HepG2 (cell line): ENCODE data around the gene C1orf35. TPM values are rescaled to one million over a fixed set of nuclear protein-coding genes. Genes with fewer than 3 reads are reported as not detected.

Experiments used
- ARHGAP35 ChIP-seq: sonication (generic); formaldehyde crosslinking; IDR thresholded peaks from 2 replicates; pipeline ENCODE4 v1.9.0; 2022; ENCODE audit warnings: mild to moderate bottlenecking, inconsistent platforms, moderate library complexity, missing genetic modification reagents, borderline replicate concordance
- ARID2 ChIP-seq: sonication (generic); formaldehyde crosslinking; IDR thresholded peaks from 2 replicates; pipeline ENCODE4 v1.8.1; 2022; ENCODE audit warnings: mild to moderate bottlenecking, missing genetic modification reagents, borderline replicate concordance
- CERS6 ChIP-seq: sonication (generic); formaldehyde crosslinking; IDR thresholded peaks from 2 replicates; pipeline ENCODE4 v1.5.0; 2020; ENCODE audit warnings: missing genetic modification reagents
- GZF1 ChIP-seq: sonication (generic); formaldehyde crosslinking; IDR thresholded peaks from 2 replicates; pipeline ENCODE4 v1.5.1; 2020; ENCODE audit warnings: mild to moderate bottlenecking, missing genetic modification reagents
- MEIS1 ChIP-seq: sonication (generic); formaldehyde crosslinking; IDR thresholded peaks from 2 replicates; pipeline ENCODE4 v1.9.0; 2021; ENCODE audit warnings: mild to moderate bottlenecking, missing genetic modification reagents, moderate library complexity, borderline replicate concordance
- MYC ChIP-seq: sonication (generic); formaldehyde crosslinking; IDR thresholded peaks from 2 replicates; pipeline ENCODE4 v1.9.0; 2021; ENCODE audit warnings: missing genetic modification reagents, borderline replicate concordance
- NFIC ChIP-seq: IDR thresholded peaks from 2 replicates; pipeline ENCODE4 v1.6.1; 2012; ENCODE audit warnings: mild to moderate bottlenecking, low read length, inconsistent platforms
- NRL ChIP-seq: sonication (generic); formaldehyde crosslinking; IDR thresholded peaks from 2 replicates; pipeline ENCODE4 v1.5.0; 2020; ENCODE audit warnings: missing genetic modification reagents, mild to moderate bottlenecking, moderate library complexity, borderline replicate concordance
- PHF8 ChIP-seq: sonication (generic); formaldehyde crosslinking; IDR thresholded peaks from 2 replicates; pipeline ENCODE4 v1.5.0; 2020; ENCODE audit warnings: missing genetic modification reagents
- RARA ChIP-seq: IDR thresholded peaks from 2 replicates; pipeline ENCODE4 v1.6.1; 2016; ENCODE audit warnings: missing genetic modification reagents, missing compliant biosample characterization
- ZBTB1 ChIP-seq: sonication (generic); formaldehyde crosslinking; IDR thresholded peaks from 2 replicates; pipeline ENCODE4 v1.4.0; 2020; ENCODE audit warnings: missing genetic modification reagents, borderline replicate concordance
- ZNF512B ChIP-seq: sonication (generic); formaldehyde crosslinking; IDR thresholded peaks from 2 replicates; pipeline ENCODE4 v1.5.1; 2020; ENCODE audit warnings: missing genetic modification reagents, mild to moderate bottlenecking, borderline replicate concordance
- ZNF530 ChIP-seq: sonication (generic); formaldehyde crosslinking; IDR thresholded peaks from 2 replicates; pipeline ENCODE4 v1.5.0; 2020; ENCODE audit warnings: low read depth, mild to moderate bottlenecking, missing genetic modification reagents
- ZNF788 ChIP-seq: sonication (generic); formaldehyde crosslinking; IDR thresholded peaks from 2 replicates; pipeline ENCODE4 v1.5.0; 2020; ENCODE audit warnings: mild to moderate bottlenecking, missing genetic modification reagents, borderline replicate concordance
- polyA plus RNA-seq, 8 experiments: library from polyadenylated mRNA; depleted of rRNA in 3 of 8; stranded (reverse) in 7 of 8; unstranded in 1 of 8; fragments of >200 nt; fragmentation: Illumina TruSeq in 4 of 8; extraction: Trizol in 4 of 8; gene quantifications; 2 replicates each; pipeline versions ENCODE4 v1.2.1 to v1.2.3, GENCODE V29; 2011 to 2016; ENCODE audit warnings: low read depth in 4 of 8, missing spikeins in 1 of 8, mixed read lengths in 1 of 8; ENCODE audit not compliant: insufficient read depth in 1 of 8
- total RNA-seq, 5 experiments: library from RNA; depleted of rRNA; stranded (reverse); fragments of >200 nt; fragmentation: Illumina TruSeq; extraction: Trizol; gene quantifications; 2 replicates each; pipeline ENCODE4 v1.2.3, GENCODE V29; 2016; ENCODE audit warnings: low read depth in 1 of 5
- TF ChIP-seq, protein P1 (sequence below): sonication (generic); formaldehyde crosslinking; IDR thresholded peaks from 2 replicates; pipeline ENCODE4 v1.5.0; 2020; ENCODE audit warnings: mild to moderate bottlenecking, missing genetic modification reagents, moderate library complexity
- TF ChIP-seq, protein P2 (sequence below): sonication (generic); formaldehyde crosslinking; IDR thresholded peaks from 2 replicates; pipeline ENCODE4 v1.5.0; 2020; ENCODE audit warnings: missing genetic modification reagents, mild to moderate bottlenecking, borderline replicate concordance
- TF ChIP-seq, protein P3 (sequence below): sonication (generic); formaldehyde crosslinking; IDR thresholded peaks from 2 replicates; pipeline ENCODE4 v1.8.1; 2023; ENCODE audit warnings: mild to moderate bottlenecking, missing genetic modification reagents

Gene C1orf35
- total and polyA plus RNA-seq, 2 of the 13 experiments (the other 11 are each of a cell fraction or from before 2014, with no cell fraction given), result 8.1 to 19.3 TPM

- no peak for TF ChIP-seq ZNF512B (CRISPR knock-in tag)
- TF ChIP-seq, protein P1, sequence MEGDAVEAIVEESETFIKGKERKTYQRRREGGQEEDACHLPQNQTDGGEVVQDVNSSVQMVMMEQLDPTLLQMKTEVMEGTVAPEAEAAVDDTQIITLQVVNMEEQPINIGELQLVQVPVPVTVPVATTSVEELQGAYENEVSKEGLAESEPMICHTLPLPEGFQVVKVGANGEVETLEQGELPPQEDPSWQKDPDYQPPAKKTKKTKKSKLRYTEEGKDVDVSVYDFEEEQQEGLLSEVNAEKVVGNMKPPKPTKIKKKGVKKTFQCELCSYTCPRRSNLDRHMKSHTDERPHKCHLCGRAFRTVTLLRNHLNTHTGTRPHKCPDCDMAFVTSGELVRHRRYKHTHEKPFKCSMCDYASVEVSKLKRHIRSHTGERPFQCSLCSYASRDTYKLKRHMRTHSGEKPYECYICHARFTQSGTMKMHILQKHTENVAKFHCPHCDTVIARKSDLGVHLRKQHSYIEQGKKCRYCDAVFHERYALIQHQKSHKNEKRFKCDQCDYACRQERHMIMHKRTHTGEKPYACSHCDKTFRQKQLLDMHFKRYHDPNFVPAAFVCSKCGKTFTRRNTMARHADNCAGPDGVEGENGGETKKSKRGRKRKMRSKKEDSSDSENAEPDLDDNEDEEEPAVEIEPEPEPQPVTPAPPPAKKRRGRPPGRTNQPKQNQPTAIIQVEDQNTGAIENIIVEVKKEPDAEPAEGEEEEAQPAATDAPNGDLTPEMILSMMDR, result 0 out of 2 replicates have a peak, but pooled peaks have one; percentile 7
- TF ChIP-seq CERS6 (CRISPR knock-in tag), result no peak
- TF ChIP-seq ZNF788 (CRISPR knock-in tag), result 0 out of 2 replicates have a peak, but pooled peaks have one; percentile 0
- TF ChIP-seq PHF8 (CRISPR knock-in tag), result peak; percentile 5; the same call in 1 of the 2 replicates
- TF ChIP-seq NRL (CRISPR knock-in tag), result peak; percentile 78; the same call in 1 of the 2 replicates
- TF ChIP-seq ZNF530 (CRISPR knock-in tag), result no peak
- peak; percentile 47 for TF ChIP-seq MEIS1 (CRISPR knock-in tag)
- TF ChIP-seq, protein P2, sequence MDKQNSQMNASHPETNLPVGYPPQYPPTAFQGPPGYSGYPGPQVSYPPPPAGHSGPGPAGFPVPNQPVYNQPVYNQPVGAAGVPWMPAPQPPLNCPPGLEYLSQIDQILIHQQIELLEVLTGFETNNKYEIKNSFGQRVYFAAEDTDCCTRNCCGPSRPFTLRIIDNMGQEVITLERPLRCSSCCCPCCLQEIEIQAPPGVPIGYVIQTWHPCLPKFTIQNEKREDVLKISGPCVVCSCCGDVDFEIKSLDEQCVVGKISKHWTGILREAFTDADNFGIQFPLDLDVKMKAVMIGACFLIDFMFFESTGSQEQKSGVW (CRISPR knock-in tag), result no peak
- TF ChIP-seq RARA (CRISPR knock-in tag), result no peak
- TF ChIP-seq NFIC, result no peak
- TF ChIP-seq, protein P3, sequence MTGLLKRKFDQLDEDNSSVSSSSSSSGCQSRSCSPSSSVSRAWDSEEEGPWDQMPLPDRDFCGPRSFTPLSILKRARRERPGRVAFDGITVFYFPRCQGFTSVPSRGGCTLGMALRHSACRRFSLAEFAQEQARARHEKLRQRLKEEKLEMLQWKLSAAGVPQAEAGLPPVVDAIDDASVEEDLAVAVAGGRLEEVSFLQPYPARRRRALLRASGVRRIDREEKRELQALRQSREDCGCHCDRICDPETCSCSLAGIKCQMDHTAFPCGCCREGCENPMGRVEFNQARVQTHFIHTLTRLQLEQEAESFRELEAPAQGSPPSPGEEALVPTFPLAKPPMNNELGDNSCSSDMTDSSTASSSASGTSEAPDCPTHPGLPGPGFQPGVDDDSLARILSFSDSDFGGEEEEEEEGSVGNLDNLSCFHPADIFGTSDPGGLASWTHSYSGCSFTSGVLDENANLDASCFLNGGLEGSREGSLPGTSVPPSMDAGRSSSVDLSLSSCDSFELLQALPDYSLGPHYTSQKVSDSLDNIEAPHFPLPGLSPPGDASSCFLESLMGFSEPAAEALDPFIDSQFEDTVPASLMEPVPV, result peak; percentile 50; the same call in 1 of the 2 replicates
- TF ChIP-seq ARHGAP35 (CRISPR knock-in tag), result 0 out of 2 replicates have a peak, but pooled peaks have one; percentile 21
- TF ChIP-seq GZF1, result 0 out of 2 replicates have a peak, but pooled peaks have one; percentile 38
- no peak for TF ChIP-seq ARID2 (CRISPR knock-in tag)
- no peak for TF ChIP-seq ZBTB1 (CRISPR knock-in tag)
- TF ChIP-seq MYC, result peak; percentile 4; the same call in 1 of the 2 replicates
These were observed 19.9 kb downstream of the C1orf35 start (continued) for GRCh38 chr1:228082918-228083870.
